ENCODE data around the gene TMEM178B.

DNA sequence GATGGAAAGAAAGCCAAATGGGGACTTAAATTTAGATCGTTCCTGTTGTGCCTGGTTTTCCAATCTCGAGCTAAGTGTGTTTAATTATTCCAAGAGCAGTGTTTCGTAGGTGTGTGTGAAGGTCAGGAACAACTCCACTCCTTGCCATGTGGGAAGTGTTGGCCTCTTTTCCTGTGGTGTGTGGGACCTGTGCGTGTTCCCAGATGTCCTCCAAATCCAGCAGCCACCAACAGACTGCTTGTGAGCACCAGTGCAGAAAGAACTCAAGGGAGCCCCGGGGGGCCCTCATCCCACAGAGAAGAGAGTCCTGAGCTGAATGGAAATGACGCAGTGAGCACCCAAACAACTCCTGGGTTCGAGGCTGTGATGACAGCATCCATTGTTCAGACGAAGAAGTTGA, 227.7 kb downstream of the TMEM178B start:
- TF ChIP-seq EZH2 (IDR thresholded peaks at IDR 0.05), result no peak
- TF ChIP-seq POLR2AphosphoS5 (IDR thresholded peaks at IDR 0.05; ENCODE audit: borderline replicate concordance, low read depth, low read length), result no peak
- no peak for TF ChIP-seq FOXP2 (optimal IDR thresholded peaks at IDR 0.05; ENCODE audit: control extremely low read depth, extremely low read length, insufficient read depth)
